Astrocyte (in vitro differentiated cells and primary cell): ENCODE results near the gene ATG14. TPM values are rescaled to one million over a fixed set of nuclear protein-coding genes. Genes with fewer than 3 reads are reported as not detected.

ENCODE experiments used
- DNase-seq: peaks from one replicate; pipeline ENCODE4 v3.0.0-alpha.2; 2010; ENCODE audit warnings: low read depth
- FAIRE-seq: peaks from 2 replicates; lab custom pipeline; 2011; peaks lifted over from hg19 to GRCh38; lab: Jason Lieb, UNC
- H2AFZ ChIP-seq: 2 replicates; pipeline ENCODE4 v1.6.0; 2012; ENCODE audit warnings: low read depth, low read length, inconsistent platforms
- H3K27ac ChIP-seq: 2 replicates; pipeline ENCODE4 v1.5.1; 2011; ENCODE audit warnings: low read depth, low read length, inconsistent platforms
- H3K27me3 ChIP-seq: 2 replicates; pipeline ENCODE4 v1.6.0; 2011; ENCODE audit warnings: low read length, inconsistent platforms; ENCODE audit not compliant: insufficient read depth
- H3K36me3 ChIP-seq: 2 replicates; pipeline ENCODE4 v1.5.1; 2011; ENCODE audit warnings: low read length, inconsistent platforms; ENCODE audit not compliant: insufficient read depth
- H3K4me1 ChIP-seq: 2 replicates; pipeline ENCODE4 v1.5.1; 2011; ENCODE audit warnings: low read length, inconsistent platforms; ENCODE audit not compliant: insufficient read depth
- H3K4me2 ChIP-seq: 2 replicates; pipeline ENCODE4 v1.6.0; 2012; ENCODE audit warnings: low read length, inconsistent platforms
- H3K4me3 ChIP-seq: 2 replicates; pipeline ENCODE4 v1.5.1; 2011; ENCODE audit warnings: low read depth, mild to moderate bottlenecking, low read length, inconsistent platforms; ENCODE audit not compliant: insufficient read depth
- H3K79me2 ChIP-seq: 2 replicates; pipeline ENCODE4 v1.6.0; 2012; ENCODE audit warnings: mild to moderate bottlenecking, low read length, inconsistent platforms; ENCODE audit not compliant: insufficient read depth
- H3K9ac ChIP-seq: 2 replicates; pipeline ENCODE4 v1.6.0; 2012; ENCODE audit warnings: mild to moderate bottlenecking, low read length, inconsistent platforms
- H3K9me3 ChIP-seq: 2 replicates; pipeline ENCODE4 v1.5.1; 2012; ENCODE audit warnings: low read depth, mild to moderate bottlenecking, low read length, inconsistent platforms; ENCODE audit not compliant: insufficient read depth
- H4K20me1 ChIP-seq: 2 replicates; pipeline ENCODE4 v1.6.0; 2012; ENCODE audit warnings: low read length, inconsistent platforms; ENCODE audit not compliant: insufficient read depth
- H3K27ac Mint-ChIP-seq: one replicate; pipeline ENCODE4 v1.8.0; 2021; ENCODE audit warnings: mild to moderate bottlenecking, mixed read lengths; ENCODE audit not compliant: unreplicated experiment
- H3K27me3 Mint-ChIP-seq: one replicate; pipeline ENCODE4 v1.8.0; 2021; ENCODE audit warnings: low read depth, mixed read lengths; ENCODE audit not compliant: unreplicated experiment
- H3K36me3 Mint-ChIP-seq: one replicate; pipeline ENCODE4 v1.8.0; 2021; ENCODE audit warnings: low read depth, mixed read lengths; ENCODE audit not compliant: unreplicated experiment
- H3K4me1 Mint-ChIP-seq: one replicate; pipeline ENCODE4 v1.8.0; 2021; ENCODE audit warnings: low read depth, mixed read lengths; ENCODE audit not compliant: unreplicated experiment
- H3K4me3 Mint-ChIP-seq: one replicate; pipeline ENCODE4 v1.8.0; 2021; ENCODE audit warnings: mild to moderate bottlenecking, moderate library complexity, mixed read lengths; ENCODE audit not compliant: unreplicated experiment
- H3K9me3 Mint-ChIP-seq: one replicate; pipeline ENCODE4 v1.8.0; 2021; ENCODE audit warnings: mild to moderate bottlenecking, mixed read lengths; ENCODE audit not compliant: unreplicated experiment
- CTCF ChIP-seq: IDR thresholded peaks from 2 replicates; pipeline ENCODE4 v1.5.1; 2011; ENCODE audit warnings: low read depth, mild to moderate bottlenecking, inconsistent platforms, low read length, moderate library complexity; ENCODE audit not compliant: insufficient read depth
- EZH2 ChIP-seq: IDR thresholded peaks from 2 replicates; pipeline ENCODE4 v1.6.1; 2012; ENCODE audit warnings: mild to moderate bottlenecking, low read length, inconsistent platforms; ENCODE audit not compliant: insufficient read depth
- total RNA-seq: library from RNA; stranded (reverse); gene quantifications from 2 replicates; pipeline ENCODE4 v1.2.1, GENCODE V29; 2021

The ATG14 gene
- total RNA-seq, 1 donor from 2014 or later = 11.5 TPM

GRCh38 chr14:55448141-55448614 lies 36.5 kb upstream of the ATG14 start:
- DNase-seq (peak; percentile 97), FAIRE-seq (peak; percentile 52)
- Histone ChIP-seq H3K4me1 (peaks cover 34% of the 10 kb centered on the region), H3K36me3 (no peaks in the 10 kb centered on the region), H3K79me2 (no peaks in the 10 kb centered on the region), H3K9ac (peak overlapping the region; percentile 61), H3K4me2 (peak overlapping the region; percentile 74), H3K9me3 (no peaks in the 10 kb centered on the region), H3K4me3 (no peak overlapping the region), H2AFZ (no peak overlapping the region), H4K20me1 (no peaks in the 10 kb centered on the region), H3K27me3 (no peaks in the 10 kb centered on the region), H3K27ac (peak overlapping the region; percentile 82)
- peaks cover 23% of the 10 kb centered on the region for H3K4me1 Mint-ChIP-seq
- no peak overlapping the region for H3K4me3 Mint-ChIP-seq
- no peaks in the 10 kb centered on the region for H3K9me3 Mint-ChIP-seq
- peaks cover 4% of the 10 kb centered on the region for H3K27me3 Mint-ChIP-seq
- no peaks in the 10 kb centered on the region for H3K36me3 Mint-ChIP-seq
- TF ChIP-seq EZH2 (no peak), CTCF (no peak)
- H3K27ac Mint-ChIP-seq = peak overlapping the region; percentile 49

- Mint-ChIP-seq H3K27ac (peak overlapping the region; percentile 59), H3K4me1 (peaks cover 22% of the 10 kb centered on the region), H3K4me3 (no peak overlapping the region), H3K27me3 (peaks cover 2% of the 10 kb centered on the region), H3K36me3 (no peaks in the 10 kb centered on the region), H3K9me3 (no peaks in the 10 kb centered on the region)
- H3K4me2 ChIP-seq = peak overlapping the region; percentile 74
- peak overlapping the region; percentile 11 for H2AFZ ChIP-seq
- H3K27ac ChIP-seq = peak overlapping the region; percentile 82
- no peaks in the 10 kb centered on the region for H3K36me3 ChIP-seq
- no peak for TF ChIP-seq CTCF
- no peak for TF ChIP-seq EZH2
- DNase-seq (peak; percentile 89), FAIRE-seq (peak; percentile 9)
- no peaks in the 10 kb centered on the region for H3K79me2 ChIP-seq
- peak overlapping the region; percentile 61 for H3K9ac ChIP-seq
- no peaks in the 10 kb centered on the region for H4K20me1 ChIP-seq
- H3K9me3 ChIP-seq = no peaks in the 10 kb centered on the region
- no peak overlapping the region for H3K4me3 ChIP-seq
- H3K27me3 ChIP-seq = no peaks in the 10 kb centered on the region
- H3K4me1 ChIP-seq = peaks cover 31% of the 10 kb centered on the region
These were observed 35.2 kb upstream of the ATG14 start for GRCh38 chr14:55446833-55447232.

- Mint-ChIP-seq H3K36me3 (no peaks in the 10 kb centered on the region), H3K27ac (no peak overlapping the region), H3K4me3 (no peak overlapping the region), H3K9me3 (no peaks in the 10 kb centered on the region), H3K27me3 (no peaks in the 10 kb centered on the region), H3K4me1 (peaks cover 19% of the 10 kb centered on the region)
- Histone ChIP-seq H3K27ac (peak overlapping the region; percentile 82), H4K20me1 (no peaks in the 10 kb centered on the region), H3K4me3 (no peak overlapping the region), H3K27me3 (no peaks in the 10 kb centered on the region), H2AFZ (peak overlapping the region; percentile 11), H3K4me2 (peak overlapping the region; percentile 74), H3K36me3 (no peaks in the 10 kb centered on the region), H3K9me3 (no peaks in the 10 kb centered on the region), H3K9ac (peak overlapping the region; percentile 61), H3K4me1 (peaks cover 26% of the 10 kb centered on the region), H3K79me2 (no peaks in the 10 kb centered on the region)
- DNase-seq (peak; percentile 61), FAIRE-seq (no peak)
- peak; percentile 68 for TF ChIP-seq CTCF
- TF ChIP-seq EZH2 = no peak
These were observed 34.6 kb upstream of the ATG14 start for GRCh38 chr14:55446127-55446736.
